ENCODE measurements around the gene UBE2E1.
"Not testable (repeated sequence)": the region's sequence is repeated elsewhere in the genome, so short reads cannot be mapped to it uniquely, and the experiment has no call there.

Gene UBE2E1

GRCh38 chr3:23913873-23914743 lies 108.4 kb downstream of the UBE2E1 start:
- Histone ChIP-seq H3K27me3 (ENCODE audit: insufficient read depth, low read length) (peaks cover 11% of the 10 kb centered on the region; the same call in 1 of the 2 replicates), H3K9ac (ENCODE audit: low read depth, low read length) (no peak overlapping the region), H3K4me1 (ENCODE audit: insufficient read depth, low read length) (peaks cover 9% of the 10 kb centered on the region), H3K4me3 (ENCODE audit: low read length) (peak overlapping the region; percentile 100; the same call in 1 of the 2 replicates), H3K36me3 (ENCODE audit: insufficient read depth, low read depth, low read length) (peaks cover 36% of the 10 kb centered on the region), H3K27ac (ENCODE audit: low read length) (no peak overlapping the region), H3K9me3 (ENCODE audit: insufficient read depth, low read depth, low read length) (no peaks in the 10 kb centered on the region)

GRCh38 chr3:23915537-23916108 lies 109.9 kb downstream of the UBE2E1 start:
- peak overlapping the region; percentile 100 for H3K4me3 ChIP-seq (ENCODE audit: low read length)
- H3K27me3 ChIP-seq (ENCODE audit: insufficient read depth, low read length), result peaks cover 11% of the 10 kb centered on the region; the same call in 1 of the 2 replicates
- no peaks in the 10 kb centered on the region for H3K9me3 ChIP-seq (ENCODE audit: insufficient read depth, low read depth, low read length)
- H3K27ac ChIP-seq (ENCODE audit: low read length), result no peak overlapping the region
- peaks cover 9% of the 10 kb centered on the region for H3K4me1 ChIP-seq (ENCODE audit: insufficient read depth, low read length)
- H3K9ac ChIP-seq (ENCODE audit: low read depth, low read length), result peak overlapping the region; percentile 87; the same call in 1 of the 2 replicates
- peaks cover 38% of the 10 kb centered on the region for H3K36me3 ChIP-seq (ENCODE audit: insufficient read depth, low read depth, low read length)

DNA sequence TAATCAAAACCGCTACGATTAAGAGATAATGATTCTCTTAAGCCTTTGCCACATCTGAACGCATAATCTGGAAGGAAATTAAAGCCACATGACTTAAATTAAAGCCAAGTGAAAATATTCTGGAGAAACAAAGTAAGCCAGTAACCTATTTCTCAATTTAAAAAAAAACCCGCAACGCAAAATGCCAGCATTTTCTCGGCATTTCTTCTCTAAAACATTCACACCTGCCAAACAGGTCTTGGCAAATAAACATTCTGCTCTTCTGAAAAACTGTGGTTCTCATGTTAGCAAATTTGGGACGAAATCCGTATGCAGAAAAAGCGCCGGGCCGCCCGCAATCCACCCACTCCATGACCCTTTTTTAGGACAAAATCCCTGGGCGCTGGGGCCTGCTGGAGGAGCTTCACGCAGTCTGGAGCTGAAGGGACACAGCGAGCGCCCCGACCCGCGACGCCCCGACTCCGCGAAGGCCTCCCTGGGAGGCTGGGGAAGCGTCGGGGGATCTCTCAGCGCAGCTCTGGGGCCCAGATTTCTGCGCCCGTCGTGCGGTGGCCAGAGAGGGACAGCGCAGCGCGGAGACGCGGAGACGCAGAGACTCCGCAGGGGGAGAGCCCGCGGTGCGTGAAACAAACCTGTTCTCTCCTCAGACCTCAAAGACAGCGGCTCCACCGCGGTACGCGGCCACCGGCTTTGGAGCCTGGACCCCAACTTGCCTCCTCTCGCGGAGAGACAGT lies 110.6 kb downstream of the UBE2E1 start:
- peak overlapping the region; percentile 100 for H3K4me3 ChIP-seq (ENCODE audit: low read length)

GRCh38 chr3:23916886-23917678 lies 111.3 kb downstream of the UBE2E1 start, which contains the start of the genes NKIRAS1 and RPL15:
Gene NKIRAS1 (minus strand): TSS chr3:23916990. CDS start chr3:23910904, 6,086 bp downstream.
Gene RPL15 (plus strand): TSS chr3:23917132. CDS start chr3:23917860, 728 bp downstream.
- peak within 1 kb of the TSS; percentile 87 for H3K27ac ChIP-seq (ENCODE audit: low read length)
- peaks cover 11% of the 10 kb centered on the region; the same call in 1 of the 2 replicates for H3K27me3 ChIP-seq (ENCODE audit: insufficient read depth, low read length)
- peaks cover 9% of the 10 kb centered on the region for H3K4me1 ChIP-seq (ENCODE audit: insufficient read depth, low read length)
- peak within 1 kb of the TSS; percentile 99 for H3K9ac ChIP-seq (ENCODE audit: low read depth, low read length)
- H3K36me3 ChIP-seq (ENCODE audit: insufficient read depth, low read depth, low read length), result peaks cover 43% of the 10 kb centered on the region
- H3K4me3 ChIP-seq (ENCODE audit: low read length), result peak within 1 kb of the TSS; percentile 100
- no peaks in the 10 kb centered on the region for H3K9me3 ChIP-seq (ENCODE audit: insufficient read depth, low read depth, low read length)

More for the DNA sequence above, 110.6 kb downstream of the UBE2E1 start:
- Histone ChIP-seq H3K27ac (ENCODE audit: low read length) (no peak overlapping the region), H3K9ac (ENCODE audit: low read depth, low read length) (peak overlapping the region; percentile 87), H3K36me3 (ENCODE audit: insufficient read depth, low read depth, low read length) (peaks cover 37% of the 10 kb centered on the region), H3K27me3 (ENCODE audit: insufficient read depth, low read length) (peaks cover 11% of the 10 kb centered on the region; the same call in 1 of the 2 replicates), H3K4me1 (ENCODE audit: insufficient read depth, low read length) (peaks cover 9% of the 10 kb centered on the region), H3K9me3 (ENCODE audit: insufficient read depth, low read depth, low read length) (no peaks in the 10 kb centered on the region)

DNA sequence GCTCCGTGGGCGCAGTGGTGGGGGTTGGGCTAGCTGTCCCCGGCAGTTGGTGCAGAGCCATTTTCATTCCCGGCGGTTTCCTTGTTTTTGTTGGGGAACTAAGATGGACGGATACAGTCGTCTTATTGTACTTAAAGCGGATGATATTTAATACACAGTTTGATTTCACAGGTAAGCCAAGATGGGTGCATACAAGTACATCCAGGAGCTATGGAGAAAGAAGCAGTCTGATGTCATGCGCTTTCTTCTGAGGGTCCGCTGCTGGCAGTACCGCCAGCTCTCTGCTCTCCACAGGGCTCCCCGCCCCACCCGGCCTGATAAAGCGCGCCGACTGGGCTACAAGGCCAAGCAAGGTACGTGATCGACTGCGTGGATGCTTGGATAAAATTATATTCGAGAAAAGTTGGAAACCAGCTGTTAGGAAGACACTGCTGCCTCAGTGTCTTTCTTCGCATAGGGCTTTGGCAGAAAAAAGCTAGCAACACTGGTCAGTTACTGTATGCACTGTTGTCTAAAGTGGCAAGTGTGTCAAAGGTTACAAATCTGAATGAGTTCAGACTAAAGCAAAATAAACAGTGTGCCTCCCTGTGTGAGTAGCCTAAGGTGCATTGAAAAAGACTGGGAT lies 112.0 kb downstream of the UBE2E1 start:
- not testable (repeated sequence) for H3K9me3 ChIP-seq (ENCODE audit: insufficient read depth, low read depth, low read length); H3K4me1 ChIP-seq (ENCODE audit: insufficient read depth, low read length)
- Histone ChIP-seq H3K9ac (ENCODE audit: low read depth, low read length) (peak overlapping the region; percentile 99), H3K27ac (ENCODE audit: low read length) (peak overlapping the region; percentile 87), H3K36me3 (ENCODE audit: insufficient read depth, low read depth, low read length) (peaks cover 44% of the 10 kb centered on the region), H3K4me3 (ENCODE audit: low read length) (peak overlapping the region; percentile 100), H3K27me3 (ENCODE audit: insufficient read depth, low read length) (peaks cover 11% of the 10 kb centered on the region; the same call in 1 of the 2 replicates)

- not testable (repeated sequence) for H3K9me3 ChIP-seq (ENCODE audit: insufficient read depth, low read depth, low read length); H3K4me1 ChIP-seq (ENCODE audit: insufficient read depth, low read length)
- H3K9ac ChIP-seq (ENCODE audit: low read depth, low read length), result peak overlapping the region; percentile 99
- H3K27me3 ChIP-seq (ENCODE audit: insufficient read depth, low read length), result peaks cover 11% of the 10 kb centered on the region; the same call in 1 of the 2 replicates
- H3K27ac ChIP-seq (ENCODE audit: low read length), result peak overlapping the region; percentile 87
- peaks cover 44% of the 10 kb centered on the region for H3K36me3 ChIP-seq (ENCODE audit: insufficient read depth, low read depth, low read length)
- peak overlapping the region; percentile 100 for H3K4me3 ChIP-seq (ENCODE audit: low read length)
Measured at GRCh38 chr3:23918331-23918730, 112.6 kb downstream of the UBE2E1 start.

GRCh38 chr3:23919628-23920027 lies 113.9 kb downstream of the UBE2E1 start:
- Histone ChIP-seq H3K4me3 (ENCODE audit: low read length) (peak overlapping the region; percentile 46), H3K27ac (ENCODE audit: low read length) (no peak overlapping the region), H3K9me3 (ENCODE audit: insufficient read depth, low read depth, low read length) (no peaks in the 10 kb centered on the region), H3K4me1 (ENCODE audit: insufficient read depth, low read length) (peaks cover 9% of the 10 kb centered on the region), H3K9ac (ENCODE audit: low read depth, low read length) (peak overlapping the region; percentile 31; the same call in 1 of the 2 replicates), H3K27me3 (ENCODE audit: insufficient read depth, low read length) (peaks cover 11% of the 10 kb centered on the region; the same call in 1 of the 2 replicates), H3K36me3 (ENCODE audit: insufficient read depth, low read depth, low read length) (peaks cover 44% of the 10 kb centered on the region)

- peaks cover 5% of the 10 kb centered on the region; the same call in 1 of the 2 replicates for H3K4me1 ChIP-seq (ENCODE audit: insufficient read depth, low read length)
- peak overlapping the region; percentile 8; the same call in 1 of the 2 replicates for H3K4me3 ChIP-seq (ENCODE audit: low read length)
- peaks cover 44% of the 10 kb centered on the region for H3K36me3 ChIP-seq (ENCODE audit: insufficient read depth, low read depth, low read length)
- no peak overlapping the region for H3K27ac ChIP-seq (ENCODE audit: low read length)
- peaks cover 11% of the 10 kb centered on the region; the same call in 1 of the 2 replicates for H3K27me3 ChIP-seq (ENCODE audit: insufficient read depth, low read length)
- no peaks in the 10 kb centered on the region for H3K9me3 ChIP-seq (ENCODE audit: insufficient read depth, low read depth, low read length)
- peak overlapping the region; percentile 31; the same call in 1 of the 2 replicates for H3K9ac ChIP-seq (ENCODE audit: low read depth, low read length)
Measured at GRCh38 chr3:23920151-23920655, 114.4 kb downstream of the UBE2E1 start.

DNA sequence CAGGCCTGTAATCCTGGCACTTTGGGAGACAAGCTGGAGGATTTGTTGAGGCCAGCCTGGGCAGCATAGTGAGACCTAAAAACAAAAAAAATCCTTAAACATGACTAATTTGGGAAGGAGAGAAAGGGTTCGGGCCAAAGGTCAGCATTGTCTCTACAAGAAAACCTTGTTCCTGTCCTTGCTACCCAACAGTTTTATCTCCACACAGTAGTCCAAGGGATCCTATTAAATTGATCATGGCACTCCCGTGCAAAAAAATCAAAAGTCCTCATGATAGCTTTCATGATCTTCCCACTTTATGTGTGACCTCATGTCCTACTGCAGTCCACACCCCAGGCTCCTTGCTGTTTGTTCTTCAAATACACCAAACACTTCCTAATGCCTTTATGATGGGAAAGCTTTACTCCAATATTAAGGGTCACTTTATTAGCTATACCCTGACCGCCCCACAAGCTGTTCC lies 115.3 kb downstream of the UBE2E1 start:
- no peaks in the 10 kb centered on the region; the same call in 1 of the 2 replicates for H3K4me1 ChIP-seq (ENCODE audit: insufficient read depth, low read length)
- H3K9ac ChIP-seq (ENCODE audit: low read depth, low read length), result no peak overlapping the region
- H3K9me3 ChIP-seq (ENCODE audit: insufficient read depth, low read depth, low read length), result no peaks in the 10 kb centered on the region
- no peak overlapping the region for H3K27ac ChIP-seq (ENCODE audit: low read length)
- H3K36me3 ChIP-seq (ENCODE audit: insufficient read depth, low read depth, low read length), result peaks cover 44% of the 10 kb centered on the region
- H3K4me3 ChIP-seq (ENCODE audit: low read length), result no peak overlapping the region
- H3K27me3 ChIP-seq (ENCODE audit: insufficient read depth, low read length), result peaks cover 2% of the 10 kb centered on the region; the same call in 1 of the 2 replicates

GRCh38 chr3:23923786-23924185 lies 118.0 kb downstream of the UBE2E1 start:
- H3K27me3 ChIP-seq (ENCODE audit: insufficient read depth, low read length), result no peaks in the 10 kb centered on the region
- H3K27ac ChIP-seq (ENCODE audit: low read length), result no peak overlapping the region
- no peak overlapping the region for H3K4me3 ChIP-seq (ENCODE audit: low read length)
- no peaks in the 10 kb centered on the region; the same call in 1 of the 2 replicates for H3K4me1 ChIP-seq (ENCODE audit: insufficient read depth, low read length)
- H3K36me3 ChIP-seq (ENCODE audit: insufficient read depth, low read depth, low read length), result peaks cover 30% of the 10 kb centered on the region
- H3K9ac ChIP-seq (ENCODE audit: low read depth, low read length), result no peak overlapping the region
- no peaks in the 10 kb centered on the region for H3K9me3 ChIP-seq (ENCODE audit: insufficient read depth, low read depth, low read length)

Measured in iPS-20b (cell line).